NCI-H1694 treated with DMSO at 0.1 percent for 48 hours (cell line): ENCODE data around the gene TMEM80.
"Not testable (repeated sequence)": the region's sequence is repeated elsewhere in the genome, so short reads cannot be mapped to it uniquely, and the experiment has no call there.

Experiments used
- DNase-seq: peaks from one replicate; lab custom pipeline; 2025; lab: John Stamatoyannopoulos, UW

TMEM80 gene

DNA sequence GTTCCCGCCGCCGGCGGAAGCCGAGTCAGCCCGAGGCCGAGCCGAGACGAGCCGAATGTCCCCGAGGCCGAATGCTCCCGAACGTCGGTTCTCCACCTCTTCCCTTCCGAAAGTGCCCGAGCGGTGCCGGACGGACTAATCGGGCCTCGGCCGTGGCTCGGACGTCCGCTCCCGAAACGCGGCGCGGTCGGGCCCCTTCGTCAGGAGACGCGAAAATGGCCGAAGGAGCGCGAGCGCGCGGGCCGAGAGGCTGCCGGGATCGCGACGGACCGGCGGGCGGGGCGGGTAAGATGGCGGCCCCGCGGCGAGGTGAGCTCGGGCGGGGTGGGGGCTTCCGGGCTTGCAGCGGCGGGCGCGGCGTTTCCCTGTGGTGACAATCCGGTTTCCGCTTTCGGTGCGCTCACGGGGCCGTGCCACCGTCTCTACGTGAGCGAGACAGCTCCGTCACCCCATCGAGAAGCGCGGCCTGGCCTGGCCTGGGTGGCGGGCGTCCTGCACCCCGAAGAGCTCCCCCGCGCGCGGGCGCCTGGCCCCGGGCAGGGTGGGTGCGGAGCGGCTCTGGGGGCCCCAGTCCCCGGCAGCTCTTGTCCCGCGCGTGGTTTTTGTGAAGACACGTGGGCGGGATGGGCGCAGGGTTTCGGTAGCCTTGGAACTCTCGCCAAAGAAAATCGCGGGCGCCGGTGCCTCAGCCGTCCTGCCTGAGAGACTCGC is at the start of gene TMEM80:
Gene TMEM80, plus strand, starts transcription at position 279 of the 711 bp plus-strand sequence. Its CDS starts 12 bp downstream, at position 291.
- DNase-seq: peak; percentile 90

GRCh38 chr11:646214-646613 is 49.4 kb upstream of the TMEM80 start:
- no peak for DNase-seq

DNA sequence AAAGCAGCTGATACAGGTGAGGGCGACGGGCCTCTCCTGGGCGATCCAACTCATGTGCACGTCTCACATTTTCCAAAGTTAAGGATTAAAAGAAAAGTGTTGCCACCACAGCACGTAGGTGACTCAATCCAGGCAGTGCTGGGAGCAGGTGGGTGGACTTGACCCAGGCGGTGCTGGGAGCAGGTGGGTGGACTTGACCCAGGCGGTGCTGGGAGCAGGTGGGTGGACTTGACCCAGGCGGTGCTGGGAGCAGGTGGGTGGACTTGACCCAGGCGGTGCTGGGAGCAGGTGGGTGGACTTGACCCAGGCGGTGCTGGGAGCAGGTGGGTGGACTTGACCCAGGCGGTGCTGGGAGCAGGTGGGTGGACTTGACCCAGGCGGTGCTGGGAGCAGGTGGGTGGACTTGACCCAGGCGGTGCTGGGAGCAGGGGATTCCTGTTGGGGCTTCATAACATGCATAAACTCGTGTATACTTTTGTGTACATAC is 47.9 kb upstream of the TMEM80 start:
- DNase-seq: not testable (repeated sequence)

GRCh38 chr11:650482-650881 is 45.1 kb upstream of the TMEM80 start:
- no peak for DNase-seq

DNA sequence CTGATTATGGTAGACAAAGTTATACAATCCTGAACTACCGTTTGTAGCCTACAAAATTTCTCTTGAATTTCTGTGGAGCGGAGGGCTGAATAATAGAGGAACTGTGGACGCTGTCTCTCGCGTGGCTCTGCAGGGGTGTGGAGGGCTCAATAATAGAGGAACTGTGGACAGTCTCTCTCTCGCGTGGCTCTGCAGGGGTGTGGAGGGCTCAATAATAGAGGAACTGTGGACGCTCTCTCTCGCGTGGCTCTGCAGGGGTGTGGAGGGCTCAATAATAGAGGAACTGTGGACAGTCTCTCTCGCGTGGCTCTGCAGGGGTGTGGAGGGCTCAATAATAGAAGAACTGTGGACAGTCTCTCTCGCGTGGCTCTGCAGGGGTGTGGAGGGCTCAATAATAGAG is 42.5 kb upstream of the TMEM80 start:
- not testable (repeated sequence) for DNase-seq

DNA sequence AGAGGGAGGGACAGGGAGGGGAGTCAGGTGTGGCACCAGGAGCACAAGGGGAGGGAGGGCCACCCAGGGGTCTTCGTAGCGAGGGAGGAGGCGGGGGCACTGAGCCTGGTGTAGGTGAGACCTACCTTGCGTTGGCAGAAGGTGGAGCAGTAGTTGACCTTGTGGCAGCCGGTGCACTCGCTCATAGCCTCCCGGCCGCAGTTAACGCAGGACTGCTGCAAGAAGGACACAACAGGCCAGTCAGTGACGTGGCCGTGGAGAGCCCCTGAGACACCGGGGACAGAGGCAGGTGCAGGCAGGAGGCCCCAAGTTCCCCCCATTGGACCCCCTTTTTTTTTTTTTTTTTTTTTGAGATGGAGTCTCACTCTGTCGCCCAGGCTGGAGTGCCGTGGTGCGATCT is 41.8 kb upstream of the TMEM80 start:
- no peak for DNase-seq

DNA sequence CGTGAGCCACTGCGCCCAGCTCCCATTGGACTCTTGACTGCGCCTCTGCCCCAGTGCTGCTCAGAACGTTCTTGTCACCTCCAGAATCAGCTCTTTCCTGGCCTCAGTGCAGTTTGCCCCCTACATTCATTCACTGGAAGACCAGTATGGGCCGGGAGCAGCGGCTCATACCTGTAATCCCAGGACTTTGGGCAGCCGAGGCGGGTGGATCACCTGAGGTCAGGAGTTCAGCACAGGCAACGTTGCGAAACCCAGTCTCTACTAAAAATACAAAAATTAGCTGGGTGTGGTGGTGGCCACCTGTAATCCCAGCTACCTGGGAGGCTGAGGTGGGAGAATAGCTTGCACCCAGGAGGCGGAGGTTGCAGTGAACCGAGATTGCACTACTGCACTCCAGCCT is 41.2 kb upstream of the TMEM80 start:
- DNase-seq: not testable (repeated sequence)

- no peak for DNase-seq
These were observed 40.4 kb upstream of the TMEM80 start for GRCh38 chr11:655036-655726.

- no peak for DNase-seq
These were observed 39.2 kb upstream of the TMEM80 start for GRCh38 chr11:656426-656825.

- no peak for DNase-seq
These were observed 38.8 kb upstream of the TMEM80 start for GRCh38 chr11:656866-657265.

DNA sequence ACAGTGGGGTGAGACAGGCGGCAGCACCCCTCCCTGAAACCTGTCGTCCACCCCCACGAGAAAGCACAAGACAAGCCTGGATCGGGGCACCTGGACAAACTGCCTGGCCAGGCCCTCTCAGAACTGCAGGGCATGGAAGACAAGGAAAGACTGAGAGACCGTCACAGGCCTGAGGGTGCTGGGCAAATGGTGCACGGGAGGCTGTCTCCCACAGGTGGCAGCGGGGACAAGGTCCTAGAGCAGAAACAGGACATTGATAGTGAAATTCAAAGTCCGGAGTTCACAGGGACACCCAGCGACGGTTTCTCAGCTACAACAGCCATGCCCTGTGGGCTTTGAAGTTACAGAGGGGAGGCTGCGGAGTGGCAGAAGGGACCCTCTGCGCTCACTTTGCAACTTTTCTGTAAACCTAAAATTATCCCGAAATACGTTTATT is 37.9 kb upstream of the TMEM80 start:
- no peak for DNase-seq

DNA sequence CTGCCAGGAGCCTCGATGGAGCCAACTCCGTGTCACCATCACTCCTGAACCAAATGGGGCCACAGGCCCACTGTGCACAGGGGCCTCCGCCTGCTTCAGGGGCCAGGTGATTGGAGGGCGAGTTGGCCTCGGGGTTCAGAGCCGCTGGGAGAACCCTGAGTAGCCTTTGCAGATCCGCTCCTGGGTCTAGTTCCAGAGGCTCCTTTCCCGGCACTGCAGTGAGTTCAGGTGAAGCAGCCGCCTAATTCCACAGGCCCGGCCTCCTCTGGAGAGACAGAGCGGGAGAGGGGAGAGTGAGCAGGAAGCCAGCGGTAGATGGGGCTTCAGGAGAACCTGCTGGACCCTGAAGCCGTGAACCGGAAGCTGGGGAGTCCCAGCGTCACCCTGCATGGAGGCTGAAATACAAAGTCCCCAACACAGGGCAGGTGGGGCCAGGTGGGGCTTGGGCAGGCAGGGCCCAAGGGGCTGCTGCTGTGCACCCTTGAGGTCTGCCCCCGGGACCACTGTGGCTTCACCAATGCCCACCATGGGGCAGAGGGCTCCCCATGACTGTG is 36.0 kb upstream of the TMEM80 start:
- DNase-seq: no peak

DNA sequence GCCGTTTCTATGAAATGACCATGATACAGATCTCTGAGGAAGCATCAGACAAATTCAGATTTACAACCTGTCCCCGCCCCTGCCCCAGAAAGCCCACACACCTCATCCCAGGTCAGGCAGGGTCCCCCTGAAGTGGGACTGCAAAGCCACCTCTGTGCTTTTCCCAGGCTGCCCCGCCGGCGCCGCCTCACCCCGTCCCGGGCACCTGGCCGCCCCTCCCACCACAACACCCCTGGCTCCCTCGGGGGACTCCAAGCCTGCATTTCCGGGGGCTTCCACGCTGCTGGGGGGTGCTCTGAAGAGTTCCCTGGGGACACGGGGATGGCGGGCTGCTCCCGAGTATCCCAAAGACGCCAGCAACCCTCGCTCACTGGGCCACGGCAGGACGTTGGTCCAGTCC is 35.3 kb upstream of the TMEM80 start:
- no peak for DNase-seq

DNA sequence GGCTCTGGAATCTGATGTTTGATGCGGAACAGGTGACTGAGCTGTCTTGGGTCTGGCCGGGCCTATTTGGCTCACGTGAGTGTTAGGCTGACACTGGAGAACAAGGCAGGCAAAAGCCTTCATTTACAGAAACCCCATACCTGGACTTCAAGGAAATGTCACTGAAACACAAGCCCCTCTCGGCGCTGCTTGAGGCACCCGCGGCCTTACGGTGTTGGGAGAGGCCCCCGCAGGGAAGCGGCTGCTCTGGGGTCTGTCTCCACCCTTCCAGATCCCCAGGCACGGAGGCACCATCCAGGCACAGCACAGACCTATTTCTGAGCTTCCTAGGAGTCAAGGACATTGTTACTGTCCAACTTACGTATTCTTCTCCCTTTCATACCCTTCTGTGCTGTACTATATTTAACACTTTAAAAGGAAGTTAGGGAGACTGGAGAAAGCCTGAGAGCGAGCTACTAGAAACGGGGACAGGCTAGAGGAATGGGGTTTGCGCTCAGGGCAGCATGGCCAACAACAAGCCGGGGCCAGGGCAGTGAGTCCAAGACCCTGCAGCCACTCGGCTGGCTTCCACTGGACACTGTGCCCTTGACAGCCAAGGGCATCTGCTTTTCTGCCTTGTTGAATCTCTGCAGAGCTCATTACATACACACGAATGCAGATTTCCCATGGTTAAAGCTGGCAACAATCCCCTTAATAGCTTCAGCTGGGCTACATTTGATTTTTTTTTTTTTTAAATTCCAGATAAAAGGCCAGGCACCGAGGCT is 34.8 kb upstream of the TMEM80 start:
- DNase-seq: peak; percentile 8

DNA sequence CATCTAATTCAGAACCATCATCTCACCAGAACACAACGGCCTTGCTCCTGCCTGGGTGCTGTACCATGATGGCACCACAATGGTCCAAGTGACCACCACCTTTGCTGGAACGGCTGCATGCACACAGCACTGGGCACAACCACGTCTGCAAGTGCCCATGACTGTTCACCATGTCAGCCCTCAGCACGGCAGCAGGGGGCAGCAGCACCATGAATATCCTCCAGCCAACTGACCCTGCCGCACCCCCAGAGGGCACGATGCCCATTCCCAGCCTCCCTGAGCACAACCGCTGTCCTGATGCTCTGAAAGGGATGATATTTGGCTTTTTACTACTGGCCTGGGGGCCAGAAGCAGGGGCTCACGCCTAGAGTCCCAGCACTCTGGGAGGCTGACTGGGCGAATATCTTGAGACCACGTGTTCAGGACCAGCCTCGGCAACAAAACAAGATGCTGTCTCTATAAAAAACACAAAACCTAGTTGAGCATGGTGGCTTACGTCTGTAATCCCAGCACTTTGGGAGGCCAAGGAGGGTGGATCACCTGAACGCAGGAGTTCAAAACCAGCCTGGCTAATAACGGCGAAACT is 32.8 kb upstream of the TMEM80 start:
- no peak for DNase-seq

- DNase-seq: peak; percentile 14
These were observed 30.4 kb upstream of the TMEM80 start for GRCh38 chr11:665062-665703.

DNA sequence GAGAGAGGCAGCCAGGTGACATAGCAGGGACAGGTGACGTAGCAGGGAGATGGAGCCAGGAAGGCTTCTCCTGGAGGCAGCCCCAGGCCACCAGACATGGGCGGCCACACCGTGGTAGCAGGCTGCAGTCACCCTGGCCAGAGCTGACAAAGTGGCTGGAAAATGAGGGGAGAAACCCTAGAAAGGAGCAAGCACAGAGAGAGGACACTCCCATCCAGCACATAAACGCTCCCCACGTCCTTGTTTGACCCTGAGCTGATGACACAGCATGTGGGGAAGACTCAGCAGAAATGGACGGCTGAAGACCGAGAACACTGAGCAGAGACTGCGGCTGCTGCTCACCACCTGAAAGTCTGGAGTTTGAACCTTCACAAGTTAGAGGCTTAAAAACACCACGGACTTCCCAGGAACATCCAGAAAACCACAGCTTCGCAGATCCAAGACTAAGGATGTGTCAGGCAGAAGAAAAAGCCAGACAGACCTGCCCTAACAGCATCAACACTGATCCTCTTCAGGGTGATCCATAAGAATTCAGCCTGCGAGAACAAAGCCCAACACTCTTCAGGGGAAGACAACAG is 29.8 kb upstream of the TMEM80 start:
- DNase-seq: no peak

- DNase-seq: no peak
These were observed 21.8 kb upstream of the TMEM80 start for GRCh38 chr11:673866-674265.

- DNase-seq: no peak
These were observed 21.2 kb upstream of the TMEM80 start for GRCh38 chr11:674406-674805.

DNA sequence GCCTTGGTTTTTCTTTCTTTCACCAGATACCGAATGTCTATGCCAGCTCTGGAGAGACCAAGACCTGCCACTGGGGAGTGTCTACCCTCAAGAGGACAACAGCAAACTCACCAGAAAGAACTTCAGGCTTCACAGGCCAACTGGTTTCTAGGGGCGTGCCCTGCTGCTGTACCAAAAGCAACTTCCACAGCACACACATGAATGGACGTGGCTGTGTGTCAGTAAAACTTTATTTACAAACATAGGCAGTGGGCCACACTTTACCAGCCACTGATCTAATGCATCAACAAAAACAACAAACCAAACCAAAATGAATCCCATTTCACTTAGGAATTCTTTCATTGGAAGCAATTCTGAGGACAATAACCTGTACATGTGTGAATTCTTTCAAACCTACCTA is 17.3 kb upstream of the TMEM80 start:
- no peak for DNase-seq
